ENCODE data around the gene GIMAP8.

The GIMAP8 gene

DNA sequence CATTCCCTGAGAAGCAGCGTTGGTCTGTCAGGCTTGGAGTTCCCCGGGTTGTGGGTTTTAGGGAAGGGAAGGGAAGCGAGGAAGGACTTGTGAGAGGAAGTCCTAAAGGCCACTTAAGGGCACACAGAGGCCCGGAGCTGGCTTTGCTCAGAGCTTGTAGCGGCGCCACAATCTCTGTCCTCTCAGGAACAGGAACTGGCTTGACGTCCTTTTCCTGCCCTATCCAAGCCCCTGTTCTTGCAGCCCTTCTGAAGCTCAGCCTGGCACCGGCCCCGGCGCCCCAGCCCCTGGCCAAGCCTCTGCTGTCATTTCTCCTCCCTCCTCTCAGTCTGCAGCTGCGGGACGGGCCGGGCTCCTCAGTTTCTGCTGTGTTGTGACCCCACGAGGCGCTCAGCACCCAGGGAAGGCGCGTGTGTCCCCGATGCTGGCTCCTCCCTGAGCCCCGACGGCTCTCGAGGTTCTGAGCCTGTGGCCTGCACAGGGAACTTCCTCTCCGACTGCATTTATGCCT is at the start of gene GIMAP8:
Gene GIMAP8 (plus strand): TSS at position 140 of the 511 bp plus-strand sequence. CDS start 16,069 bp downstream, outside the sequence.
- no peak for DNase-seq

DNA sequence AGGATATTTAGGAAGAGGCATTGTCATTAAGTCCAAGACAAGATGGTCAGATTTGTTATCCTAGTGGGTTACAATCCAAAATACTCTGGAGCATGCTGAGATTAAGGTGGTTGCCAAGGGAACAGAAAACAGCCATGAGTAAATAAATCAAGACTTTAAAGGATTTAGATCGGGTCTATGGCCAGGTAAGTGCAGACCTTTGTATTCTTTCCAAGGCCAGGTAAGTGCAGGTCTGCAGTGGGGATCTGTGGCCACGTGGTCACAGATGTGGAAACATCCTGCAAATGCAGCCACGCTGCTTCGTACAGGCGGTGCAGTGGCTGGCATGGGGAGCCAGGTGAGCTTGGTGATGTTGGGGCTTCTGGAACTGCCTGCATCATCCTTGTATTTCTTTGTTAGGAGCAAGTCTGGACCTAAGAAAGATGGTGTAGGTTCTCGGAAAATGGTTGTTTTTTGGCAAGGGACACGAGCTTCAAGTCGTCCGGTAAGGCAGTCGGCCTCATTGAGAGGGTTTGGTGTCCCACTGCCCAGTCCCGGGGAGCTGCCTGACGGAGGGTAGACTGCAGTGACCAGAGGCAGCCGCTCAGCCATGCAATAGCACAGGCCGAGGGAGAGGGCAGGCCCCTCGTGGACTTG is 49.5 kb upstream of the GIMAP8 start:
- DNase-seq, result no peak

DNA sequence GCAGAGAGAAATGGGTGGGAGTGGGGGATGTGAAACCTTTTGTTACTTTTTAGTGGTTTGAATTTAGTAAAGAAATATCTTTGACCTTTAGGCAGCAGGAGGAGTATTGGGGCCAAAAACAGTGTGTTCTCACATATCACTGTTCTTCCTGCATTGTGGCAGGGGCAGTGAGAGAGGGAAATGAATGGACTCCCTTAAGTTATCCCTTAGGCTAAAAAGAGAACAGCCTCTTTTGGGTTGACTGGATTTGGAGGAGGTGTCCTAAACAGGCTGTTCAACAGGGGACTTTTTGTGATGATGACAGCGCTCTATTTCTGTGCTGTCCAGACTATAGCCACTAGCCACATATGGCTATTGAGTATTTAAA is 49.0 kb upstream of the GIMAP8 start:
- no peak for DNase-seq

DNA sequence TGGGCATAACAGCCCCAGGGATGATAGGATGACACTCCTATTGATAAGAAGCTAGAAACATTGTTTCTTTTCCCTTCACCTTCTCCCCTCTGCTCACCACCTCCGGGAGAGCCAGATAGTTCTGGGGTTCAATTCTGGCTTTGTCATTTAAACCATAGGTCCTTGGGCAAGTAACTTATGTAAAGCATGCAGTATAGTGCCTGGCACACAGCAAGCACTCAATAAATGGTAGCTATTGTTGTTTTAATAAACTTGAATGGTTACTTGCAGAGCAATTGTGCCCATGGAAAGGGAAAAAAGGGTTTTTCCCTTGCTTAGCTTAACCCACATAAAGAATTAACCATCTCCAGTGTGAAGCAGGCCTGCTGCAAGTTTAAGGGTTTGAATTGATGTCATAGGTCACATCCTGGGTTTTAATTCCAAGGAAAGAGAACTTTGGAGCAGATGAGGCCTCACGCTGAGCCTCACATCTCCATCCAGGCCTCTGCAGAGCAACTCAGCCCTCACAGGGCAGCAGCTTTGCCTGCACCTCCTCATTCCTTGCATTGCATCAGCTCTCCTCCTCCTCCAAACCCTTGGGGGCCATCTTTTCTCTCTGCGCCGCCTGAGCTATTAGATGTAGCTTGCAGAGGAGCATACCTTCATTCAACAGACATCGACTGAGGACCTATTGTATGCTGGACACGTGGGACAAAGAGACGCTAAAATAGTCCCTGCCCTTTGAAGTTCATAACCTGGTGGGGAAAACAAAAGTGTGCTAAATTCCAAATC is 48.4 kb upstream of the GIMAP8 start:
- no peak for DNase-seq

DNA sequence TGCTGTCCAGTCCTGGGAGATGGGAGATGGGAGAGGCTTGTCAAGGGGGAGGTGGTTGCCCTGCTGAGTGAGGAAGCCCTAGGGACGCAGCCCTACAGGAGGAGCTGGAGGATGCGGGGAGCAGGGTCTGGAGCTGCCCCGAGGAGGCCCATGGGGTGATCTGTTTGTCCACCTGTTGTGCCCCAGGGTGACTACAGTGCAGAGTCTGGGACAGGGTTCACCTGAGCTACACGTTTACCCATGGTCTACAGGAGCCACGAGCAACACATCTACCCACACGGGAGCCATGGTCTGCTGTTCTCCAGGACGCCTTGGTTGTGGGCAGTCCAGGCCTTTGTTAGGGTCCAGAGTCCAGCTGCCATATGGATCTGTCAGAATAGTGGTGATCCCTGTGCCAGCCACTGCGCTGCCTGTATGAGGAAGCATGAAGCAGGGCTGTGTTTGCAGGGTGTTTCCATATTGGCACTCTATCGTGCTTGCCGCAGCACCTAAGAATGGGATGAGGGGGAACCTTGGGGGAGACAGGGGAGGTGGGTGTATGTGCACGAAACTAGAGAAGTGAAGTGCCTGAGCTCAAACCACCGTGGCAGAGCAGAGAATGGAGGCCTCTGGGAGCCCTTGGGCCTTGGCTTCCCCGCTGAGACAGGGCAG is 47.6 kb upstream of the GIMAP8 start:
- DNase-seq, result no peak

DNA sequence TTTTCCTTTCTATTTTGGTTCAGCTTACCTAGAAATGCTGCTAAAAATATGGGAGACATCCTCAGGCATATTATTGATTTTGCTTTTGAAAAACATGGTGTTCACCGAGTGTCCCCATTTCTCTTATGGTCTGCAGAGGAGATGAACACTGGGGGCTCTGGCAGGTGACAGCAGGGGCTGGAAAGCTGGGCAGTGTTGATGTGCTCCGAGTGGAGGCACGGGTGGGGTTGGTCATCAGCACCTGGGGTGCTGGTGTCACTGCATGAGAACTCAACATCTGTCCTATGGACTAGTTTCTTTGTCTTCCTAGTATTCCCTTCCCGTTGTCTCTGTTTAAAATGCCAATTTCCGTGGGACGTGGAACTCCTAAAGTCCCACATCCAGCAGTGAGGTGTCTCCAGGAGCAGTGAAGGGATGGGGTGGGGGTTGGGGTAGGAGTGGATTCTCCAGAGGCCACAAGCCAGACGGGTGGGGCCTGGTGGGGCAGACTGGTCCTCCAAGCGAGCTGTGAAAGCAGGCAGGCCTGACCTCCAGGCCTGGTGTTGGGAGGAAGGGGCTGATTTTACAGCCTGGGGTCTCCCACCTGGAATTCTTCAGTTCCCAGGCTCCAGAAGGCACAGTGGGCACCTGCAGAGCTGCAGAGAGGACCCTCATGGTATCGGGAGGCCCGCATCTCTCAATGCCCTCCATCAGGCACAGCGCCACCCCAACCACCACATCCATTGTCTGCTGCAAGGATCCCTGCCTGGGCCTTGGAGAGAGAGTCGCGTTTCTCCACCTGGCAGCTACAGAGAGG is 46.9 kb upstream of the GIMAP8 start:
- no peak for DNase-seq

DNA sequence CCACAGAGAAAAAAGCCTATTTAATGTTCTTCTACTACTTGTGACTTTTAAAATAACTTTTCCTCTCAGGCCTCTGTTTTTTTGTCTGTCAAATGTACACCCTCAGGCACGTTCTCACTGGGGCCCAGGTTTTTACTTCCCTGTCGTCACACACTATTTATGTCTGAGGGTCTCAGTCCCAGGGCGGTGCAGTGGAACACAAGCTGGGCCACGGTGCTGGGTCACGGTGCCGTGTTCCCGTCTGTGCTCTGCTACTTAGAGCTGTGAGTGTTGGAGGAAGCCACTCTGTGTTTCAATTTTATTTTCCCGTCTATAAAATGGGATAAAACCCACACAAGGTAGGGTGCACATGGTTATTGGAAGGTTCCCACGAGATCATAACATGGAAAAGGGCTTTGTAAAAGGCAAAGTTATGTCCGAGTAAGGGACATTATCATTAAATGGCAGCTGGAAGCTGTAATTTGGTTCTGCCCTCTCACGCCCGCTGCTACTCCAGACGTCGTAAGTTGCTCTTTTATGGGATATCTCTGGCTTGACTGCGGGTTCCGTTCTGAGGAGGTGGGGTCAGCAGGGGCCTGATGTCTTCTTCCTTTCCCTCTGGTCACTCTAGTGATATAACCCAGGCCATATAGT is 46.1 kb upstream of the GIMAP8 start:
- peak; percentile 73 for DNase-seq

DNA sequence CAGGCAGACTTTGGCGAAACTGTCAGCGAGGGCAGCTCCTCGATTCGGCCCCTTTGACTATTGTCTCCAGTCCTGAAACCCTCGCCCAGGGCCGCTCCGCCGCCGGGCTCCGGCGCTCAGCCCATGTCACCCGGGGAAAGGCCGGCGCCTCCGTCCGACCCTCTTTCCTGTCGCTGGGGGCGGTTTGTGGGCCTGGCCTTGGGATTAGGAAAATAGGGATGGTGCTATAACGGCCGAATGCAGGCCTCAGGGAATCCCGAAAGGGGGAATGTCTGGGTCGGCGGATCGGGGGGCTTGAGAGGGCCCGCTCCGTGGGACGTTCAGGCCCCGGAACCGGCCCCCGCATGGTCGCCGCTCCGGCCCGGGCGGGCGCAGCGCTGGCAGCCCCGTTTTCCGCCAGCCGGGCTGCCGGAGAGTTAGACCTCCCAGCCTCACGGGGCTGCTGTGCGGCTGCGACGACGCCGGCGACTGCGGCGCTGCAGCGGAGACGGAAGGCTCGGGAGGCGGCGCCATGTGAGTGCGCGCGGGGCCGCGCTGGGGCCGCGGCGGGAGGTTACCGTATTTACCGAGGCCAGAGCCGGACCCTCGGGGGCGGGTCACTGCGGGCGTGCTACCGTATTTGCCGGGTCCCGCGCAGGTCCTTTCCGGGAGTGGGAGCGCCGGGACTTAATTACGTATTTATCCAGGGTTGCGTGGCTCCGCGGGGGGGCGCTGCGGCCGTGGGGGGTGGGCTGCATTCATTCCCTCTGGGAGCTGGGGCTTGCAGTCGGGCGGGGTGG is 45.4 kb upstream of the GIMAP8 start:
- peak; percentile 94 for DNase-seq

DNA sequence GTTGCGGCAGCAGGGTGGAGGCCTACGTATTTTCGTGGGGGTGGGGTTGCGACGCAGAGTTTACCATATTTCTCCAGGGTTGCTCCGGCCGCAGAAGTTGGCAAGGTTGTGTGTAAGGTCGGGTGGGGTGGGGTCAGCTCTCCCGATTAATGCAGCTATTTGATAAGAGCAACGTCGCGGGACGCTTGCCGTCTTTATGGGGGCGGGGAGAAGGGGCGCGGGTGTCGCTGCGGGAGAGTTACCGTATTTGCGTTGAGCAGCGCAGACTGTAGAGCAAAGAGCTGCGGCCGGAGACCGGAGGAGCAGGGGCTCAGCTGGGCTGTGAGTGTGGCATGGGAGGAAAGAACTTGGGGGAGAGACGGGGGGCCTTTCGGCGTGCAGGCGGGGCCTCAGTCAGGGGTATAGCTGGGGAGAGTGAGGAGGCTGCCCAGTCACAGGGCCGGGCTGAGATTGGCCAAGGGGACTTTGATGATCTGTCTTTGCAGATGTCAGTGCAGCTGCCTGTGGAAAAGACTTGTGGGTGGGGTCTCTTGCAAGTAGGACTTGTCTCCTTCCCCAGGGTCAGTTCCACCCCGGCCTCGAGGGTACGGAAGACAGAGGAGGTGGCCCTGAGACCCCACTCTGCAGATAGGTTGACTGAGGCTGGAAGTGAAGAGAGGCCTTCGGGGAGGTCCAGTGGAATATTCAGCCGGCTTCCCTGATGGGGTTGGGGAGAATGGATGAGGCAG is 44.7 kb upstream of the GIMAP8 start:
- DNase-seq, result peak; percentile 94

DNA sequence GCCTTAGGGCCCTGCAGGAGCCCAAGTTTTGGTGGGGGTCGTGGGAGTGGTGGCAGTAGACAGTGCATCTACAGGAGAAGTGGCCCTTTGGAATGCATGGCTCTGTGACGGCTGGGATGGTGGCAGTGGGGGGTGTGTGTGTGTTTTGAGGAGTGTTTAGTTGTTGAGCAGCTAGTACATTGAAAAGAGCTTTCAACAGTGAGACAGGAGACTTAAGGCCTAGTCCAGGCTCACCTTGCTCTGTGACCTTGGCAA is 44.2 kb upstream of the GIMAP8 start:
- DNase-seq, result peak; percentile 71

DNA sequence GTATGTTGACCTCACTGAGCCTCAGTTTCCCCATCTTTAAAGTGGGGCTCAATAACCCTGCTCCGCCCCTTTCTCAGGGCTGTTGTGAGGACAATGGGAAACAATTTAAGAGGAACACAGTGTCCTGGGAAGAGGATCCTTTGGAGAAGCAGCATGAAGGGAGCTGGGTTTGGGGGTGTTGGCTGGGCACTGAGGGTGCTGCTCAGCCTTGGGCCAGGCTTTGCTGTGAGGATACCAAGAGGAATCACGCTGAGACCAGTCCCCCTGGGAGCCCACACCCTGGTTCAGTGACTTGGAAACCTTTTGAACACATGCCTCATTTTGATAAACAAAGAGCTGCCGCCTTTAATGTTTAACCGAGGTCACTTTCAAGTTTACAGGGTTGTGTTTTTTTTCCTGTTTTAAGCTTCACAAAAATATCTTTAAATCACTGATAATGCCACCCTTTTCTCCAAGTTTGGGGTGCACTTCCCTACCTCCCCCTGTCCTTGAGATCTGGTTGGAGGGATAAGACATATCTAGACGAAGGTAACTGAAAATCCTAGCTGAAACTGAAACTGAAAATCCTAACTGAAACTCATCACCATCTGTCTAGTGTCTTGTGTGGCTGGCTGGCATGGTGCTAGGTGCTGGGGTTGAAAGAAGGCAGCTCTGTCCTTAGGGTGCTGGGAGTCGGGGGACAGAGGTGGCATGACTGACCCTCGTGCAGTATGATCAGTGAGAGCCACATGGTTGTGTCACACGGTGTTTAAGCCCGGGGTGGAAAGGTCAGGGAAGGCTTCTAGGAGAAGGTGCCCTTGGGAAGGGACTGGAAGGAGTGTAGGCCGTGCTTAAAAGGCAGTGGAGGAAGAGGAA is 43.6 kb upstream of the GIMAP8 start:
- peak; percentile 69 for DNase-seq

DNA sequence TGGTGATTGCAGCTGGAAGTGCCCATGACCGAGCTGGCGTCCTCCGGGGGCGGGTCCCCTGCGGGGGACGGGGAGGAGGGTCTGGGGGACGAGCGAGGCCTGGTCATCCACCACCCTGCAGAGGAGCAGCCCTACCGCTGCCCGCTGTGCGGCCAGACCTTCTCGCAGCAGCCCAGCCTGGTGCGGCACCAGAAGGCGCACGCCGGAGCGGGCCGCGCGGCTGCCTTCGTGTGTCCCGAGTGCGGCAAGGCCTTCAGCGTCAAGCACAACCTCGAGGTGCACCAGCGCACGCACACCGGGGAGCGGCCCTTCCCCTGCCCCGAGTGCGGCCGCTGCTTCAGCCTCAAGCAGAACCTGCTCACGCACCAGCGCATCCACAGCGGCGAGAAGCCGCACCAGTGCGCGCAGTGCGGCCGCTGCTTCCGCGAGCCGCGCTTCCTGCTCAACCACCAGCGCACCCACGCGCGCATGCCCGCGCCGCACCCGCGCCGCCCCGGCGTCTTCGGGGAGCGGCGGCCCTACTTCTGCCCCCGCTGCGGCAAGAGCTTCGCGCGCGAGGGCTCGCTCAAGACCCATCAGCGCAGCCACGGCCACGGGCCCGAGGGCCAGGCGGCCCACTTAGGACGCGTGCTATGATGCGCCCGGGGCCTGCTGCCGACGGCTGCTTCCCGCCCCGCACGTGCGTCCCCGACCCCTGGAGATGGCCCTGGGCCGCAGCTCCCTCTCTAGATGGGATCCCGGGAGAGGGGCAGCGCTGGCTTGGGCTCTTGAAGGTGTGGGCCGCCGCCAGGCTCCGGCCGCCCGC is 42.6 kb upstream of the GIMAP8 start:
- no peak for DNase-seq

DNA sequence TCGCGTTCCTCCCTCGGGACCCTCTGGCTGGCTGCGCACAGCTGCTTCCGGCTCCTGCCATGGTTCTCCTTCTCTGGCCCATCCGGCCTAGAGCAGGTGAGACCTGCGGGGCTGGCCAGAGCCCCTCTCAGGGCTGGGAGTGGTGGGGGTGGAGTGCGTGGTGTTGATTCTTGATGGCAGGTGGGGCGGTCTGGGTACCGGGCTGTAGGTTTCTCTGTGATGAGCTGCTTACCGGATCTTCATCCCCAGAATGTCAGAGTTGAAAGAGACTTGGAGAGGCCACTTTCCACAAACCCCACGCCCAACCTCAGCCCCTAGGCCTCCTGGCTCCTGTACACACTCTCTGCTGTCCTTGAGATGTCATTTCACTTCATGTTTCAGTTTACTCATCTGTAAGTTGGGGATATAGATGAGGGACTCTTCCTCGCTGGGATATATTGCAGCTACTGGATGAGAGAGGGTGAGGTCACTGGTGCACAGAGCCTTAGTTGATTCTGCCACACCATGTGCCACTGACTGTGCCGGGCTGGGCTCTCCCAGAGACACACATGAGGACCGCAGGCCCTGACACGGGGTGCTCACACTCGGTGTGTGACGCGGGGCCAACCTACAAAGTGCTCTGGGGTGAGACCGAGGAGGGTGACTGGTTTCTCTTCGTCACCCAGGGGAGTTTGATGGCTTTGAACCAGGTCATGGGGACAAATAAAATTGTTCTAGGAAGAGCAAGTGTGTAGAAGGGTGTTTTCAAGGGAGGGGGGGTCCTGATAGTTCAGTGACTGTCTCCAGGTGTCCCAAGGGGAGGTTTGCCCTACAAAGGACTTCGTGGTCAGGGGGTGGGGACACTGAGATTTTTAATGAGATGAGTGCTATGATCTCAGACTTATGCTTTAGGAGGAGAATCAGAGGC is 41.8 kb upstream of the GIMAP8 start:
- DNase-seq, result no peak

DNA sequence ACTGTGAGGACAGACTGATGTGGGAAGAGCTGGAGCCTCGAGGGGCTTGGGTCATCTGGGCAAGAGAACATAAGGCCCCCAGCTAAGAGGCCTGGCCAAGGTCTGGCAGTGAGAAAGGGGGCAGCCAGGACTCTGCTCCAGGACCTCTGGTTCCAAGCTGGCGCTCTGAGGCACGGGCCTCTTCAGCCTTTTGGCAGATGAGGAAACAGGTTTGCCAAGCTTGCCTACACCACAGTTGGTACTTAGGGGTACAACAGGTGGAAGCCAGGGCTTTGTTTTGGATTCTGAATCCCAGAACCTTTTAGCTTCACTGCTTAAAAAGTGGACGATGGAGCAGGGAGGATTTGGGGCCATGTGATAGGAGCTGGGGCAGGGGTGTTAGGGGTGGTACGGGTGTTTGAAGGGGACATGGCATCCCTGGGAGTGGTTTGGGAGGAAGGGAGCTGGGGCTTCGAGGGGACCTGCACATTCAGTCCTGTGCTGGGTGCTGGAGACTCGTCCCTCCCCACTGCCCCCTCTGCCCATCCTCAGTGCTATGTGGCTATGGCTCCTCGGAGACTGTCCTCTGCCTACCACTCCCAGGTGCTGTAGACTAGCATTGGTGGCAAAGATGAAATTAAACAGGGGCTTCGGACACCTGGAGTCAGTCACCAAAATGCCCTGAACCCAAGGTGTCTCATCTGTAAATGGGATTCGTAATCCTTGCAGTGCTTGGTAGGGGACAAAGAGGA is 41.0 kb upstream of the GIMAP8 start:
- no peak for DNase-seq

DNA sequence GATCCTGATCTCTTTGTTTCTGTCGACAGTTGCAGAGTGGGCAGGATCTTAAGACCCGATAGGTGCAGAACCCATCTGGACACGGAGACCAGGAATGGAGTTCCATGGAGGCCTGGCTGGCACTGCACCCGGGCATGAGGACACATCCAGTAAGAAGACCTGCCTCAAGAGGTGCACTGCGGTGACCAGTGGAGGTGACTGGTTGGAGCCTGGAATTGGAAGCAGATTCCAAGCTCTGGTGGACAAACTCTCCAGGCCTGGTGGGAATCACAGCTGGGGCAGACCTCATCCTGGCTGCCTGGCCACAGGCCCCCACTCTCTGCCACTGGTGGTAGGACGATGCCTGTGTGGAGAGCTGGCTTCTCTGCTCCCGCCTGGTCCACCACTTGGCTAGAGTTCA is 40.3 kb upstream of the GIMAP8 start:
- no peak for DNase-seq

DNA sequence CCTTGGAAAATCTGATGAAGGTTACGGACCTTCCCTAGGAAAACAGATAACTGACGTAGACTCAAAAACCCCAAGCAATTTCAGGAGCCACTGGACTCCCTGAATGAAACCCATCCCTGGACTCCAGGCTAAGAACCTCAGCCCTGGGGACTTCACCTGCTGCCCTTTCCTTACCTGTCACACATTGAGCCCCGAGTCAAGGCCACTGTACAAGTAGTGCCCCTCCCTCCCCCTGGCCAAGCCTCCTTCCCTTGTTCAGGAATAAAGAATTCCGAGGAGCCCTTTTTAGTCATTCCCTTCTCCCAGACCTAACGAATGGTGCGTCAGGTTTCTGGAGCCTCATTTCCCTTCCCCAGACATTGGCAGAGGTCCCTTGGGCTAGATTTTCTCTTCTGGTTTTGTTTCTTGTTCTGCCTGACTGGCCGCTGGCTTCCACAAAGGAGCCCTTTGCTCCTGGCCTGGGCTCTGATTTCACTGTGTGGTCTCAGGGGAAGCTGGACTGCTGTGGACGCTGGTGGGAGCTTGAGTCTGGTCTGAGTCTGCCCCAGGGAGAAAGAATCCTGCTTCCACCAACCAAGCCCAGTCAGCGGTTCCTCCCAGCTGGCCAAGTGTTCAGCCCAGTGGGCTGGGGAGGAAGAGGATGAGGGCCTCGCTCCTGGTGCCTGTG is 39.6 kb upstream of the GIMAP8 start:
- no peak for DNase-seq

DNA sequence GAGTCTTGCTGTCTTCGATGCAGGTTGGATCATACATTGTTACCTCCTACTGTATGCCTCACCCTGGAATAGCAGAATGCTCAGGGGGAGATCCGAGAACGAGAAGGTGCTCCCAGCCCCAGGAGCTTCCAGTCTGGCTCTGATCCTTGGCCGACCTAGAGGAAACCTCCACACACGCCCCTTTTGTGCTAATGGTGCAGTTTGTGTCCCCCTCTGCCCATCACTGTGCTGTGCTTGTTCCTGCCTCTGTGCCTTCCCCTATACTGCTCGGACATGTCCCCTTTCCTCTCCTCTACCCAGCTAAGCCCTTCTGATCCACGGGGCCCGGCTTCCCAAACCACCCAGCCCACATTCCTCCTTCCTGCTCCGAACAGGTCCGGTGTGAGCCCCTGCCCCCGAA is 38.8 kb upstream of the GIMAP8 start:
- no peak for DNase-seq
